Medulla oblongata (tissue), 1 donor: ENCODE measurements around the gene DMC1.

ENCODE experiments used
- DNase-seq: peaks from one replicate; pipeline ENCODE4 v3.0.0-alpha.2; 2015; ENCODE audit errors: extremely low spot score

DMC1 gene

DNA sequence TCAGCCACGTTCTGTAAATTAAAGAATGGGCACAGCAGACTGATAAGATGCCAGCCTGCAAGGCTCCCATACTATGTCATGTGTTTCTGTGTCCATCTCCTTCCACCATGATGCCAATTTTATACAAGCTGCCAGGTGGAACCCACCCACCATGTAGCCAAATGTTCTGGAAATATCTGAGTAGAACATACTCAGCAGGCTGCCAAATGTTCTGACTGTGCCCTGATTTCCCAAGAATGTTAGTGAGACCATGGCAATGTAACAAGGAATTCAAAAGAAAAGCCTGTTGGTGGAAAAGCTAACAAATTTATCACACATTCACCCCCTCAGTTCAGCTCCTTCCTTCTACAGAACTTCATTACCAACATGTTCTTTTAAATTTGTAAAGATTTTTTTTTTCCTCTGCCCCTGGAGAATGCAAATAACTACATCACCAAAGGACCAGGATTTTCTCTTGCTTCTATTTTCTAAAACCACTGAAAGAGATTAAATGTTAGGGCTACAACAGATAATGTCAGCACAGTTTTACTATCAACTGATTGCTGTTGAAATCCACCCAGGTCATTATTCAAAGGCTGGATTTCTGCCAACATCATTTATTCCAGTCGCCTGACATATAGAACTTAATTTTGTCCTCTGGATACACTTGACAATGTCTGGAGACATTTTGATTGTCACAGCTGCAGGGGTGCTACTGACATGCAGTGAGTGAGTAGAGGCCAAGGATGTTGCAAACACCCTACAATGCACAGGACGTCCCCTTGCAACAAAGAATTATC is 3.1 kb downstream of the DMC1 start:
- no peak for DNase-seq

GRCh38 chr22:38565441-38565840 is 4.5 kb downstream of the DMC1 start:
- DNase-seq: no peak

DNA sequence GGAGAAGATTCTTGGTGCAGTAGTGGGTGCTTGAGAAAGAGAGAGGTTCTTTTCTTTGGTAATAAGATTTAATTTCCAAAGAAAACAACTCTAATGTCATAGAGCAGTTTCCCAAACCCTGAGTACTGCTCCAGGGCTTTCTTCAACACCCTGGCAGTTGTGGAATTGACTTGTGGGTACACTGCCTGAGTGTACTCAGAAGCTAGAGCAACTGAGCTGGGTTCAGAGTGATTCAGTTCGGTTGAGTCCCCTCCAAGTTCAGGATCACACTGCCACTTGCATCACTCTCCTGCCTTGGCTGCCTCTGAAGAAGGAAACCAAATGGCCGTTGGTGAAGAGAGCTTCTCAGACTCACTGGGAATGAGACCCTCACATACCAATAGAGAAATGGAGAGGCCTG is 5.3 kb downstream of the DMC1 start:
- DNase-seq: no peak

GRCh38 chr22:38554281-38554680 is 15.7 kb downstream of the DMC1 start:
- DNase-seq: no peak

DNA sequence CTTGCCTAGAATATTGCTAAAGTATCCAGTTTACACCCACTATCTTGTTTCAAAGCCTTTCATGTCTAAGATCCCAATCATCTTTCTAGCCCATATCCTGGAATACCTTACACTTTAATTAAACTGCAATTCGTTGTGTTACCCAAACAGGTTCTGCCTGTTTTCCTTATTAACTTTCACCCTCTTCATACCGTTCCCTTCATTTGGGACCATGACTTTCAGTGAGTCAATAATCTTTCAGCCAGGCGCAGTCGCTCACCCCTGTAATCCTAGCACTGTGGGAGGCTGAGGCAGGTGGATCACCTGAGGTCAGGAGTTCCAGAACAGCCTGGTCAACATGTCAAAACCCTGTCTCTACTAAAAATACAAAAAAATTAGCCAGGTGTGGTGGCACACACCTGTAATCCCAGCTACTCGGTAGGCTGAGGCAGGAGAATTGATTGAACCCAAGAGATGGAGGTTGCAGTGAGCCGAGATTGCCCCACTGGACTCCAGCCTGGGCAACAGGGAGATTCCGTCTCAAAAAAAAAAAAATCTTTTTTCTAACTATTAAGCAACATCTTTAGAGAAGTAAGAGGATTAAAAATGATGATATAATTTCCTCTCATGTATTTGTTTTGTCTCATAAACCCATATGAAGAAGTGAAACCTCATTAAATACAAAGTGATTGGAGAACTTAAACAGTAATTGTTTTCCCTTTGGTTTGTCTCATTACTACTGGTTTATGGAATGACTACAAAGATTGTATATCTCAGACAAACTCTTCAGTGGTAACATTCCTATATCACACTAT is 20.7 kb downstream of the DMC1 start:
- no peak for DNase-seq

- no peak for DNase-seq
Measured at GRCh38 chr22:38540701-38541100, 29.3 kb downstream of the DMC1 start.

- no peak for DNase-seq
Measured at GRCh38 chr22:38531251-38531938, 38.6 kb downstream of the DMC1 start.

- DNase-seq: no peak
Measured at GRCh38 chr22:38524429-38524828, 45.6 kb downstream of the DMC1 start.

DNA sequence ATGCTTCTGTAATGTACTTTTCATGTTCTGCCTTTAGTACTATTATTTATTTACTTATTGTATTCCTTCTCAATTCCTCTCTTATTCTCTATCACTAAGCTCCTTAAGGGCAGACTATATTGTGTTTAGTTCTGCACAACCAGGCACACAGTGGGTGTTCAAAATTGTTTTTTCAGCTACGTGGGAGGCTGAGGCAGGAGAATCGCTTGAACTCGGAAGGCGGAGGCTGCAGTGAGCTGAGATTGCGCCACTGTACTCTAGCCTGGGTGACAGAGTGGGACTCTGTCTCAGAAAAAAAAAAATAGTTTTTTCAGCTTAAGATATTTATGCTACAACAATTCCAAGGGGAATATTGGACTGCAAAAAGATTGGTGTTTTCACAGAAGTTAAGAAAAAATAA is 46.5 kb downstream of the DMC1 start:
- DNase-seq: no peak

DNA sequence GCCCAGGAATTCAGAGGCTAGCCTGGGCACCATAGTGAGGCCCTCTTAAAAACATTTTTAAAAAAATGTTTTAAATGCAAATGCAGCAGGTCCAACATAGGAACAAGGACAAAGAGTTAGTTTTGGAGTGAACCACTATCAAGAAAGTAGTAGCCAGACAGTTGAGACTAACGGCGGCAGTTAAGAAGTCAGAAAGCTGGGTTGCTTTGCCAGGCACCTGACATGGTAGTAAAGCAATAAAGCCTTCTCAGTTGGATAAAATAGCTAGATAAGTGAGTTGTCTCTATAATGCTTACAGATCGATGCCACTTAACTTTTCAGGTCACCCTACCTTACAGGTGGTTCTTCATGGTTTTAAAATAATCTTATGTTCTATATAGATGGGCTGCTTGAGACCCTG is 47.0 kb downstream of the DMC1 start:
- DNase-seq: no peak

DNA sequence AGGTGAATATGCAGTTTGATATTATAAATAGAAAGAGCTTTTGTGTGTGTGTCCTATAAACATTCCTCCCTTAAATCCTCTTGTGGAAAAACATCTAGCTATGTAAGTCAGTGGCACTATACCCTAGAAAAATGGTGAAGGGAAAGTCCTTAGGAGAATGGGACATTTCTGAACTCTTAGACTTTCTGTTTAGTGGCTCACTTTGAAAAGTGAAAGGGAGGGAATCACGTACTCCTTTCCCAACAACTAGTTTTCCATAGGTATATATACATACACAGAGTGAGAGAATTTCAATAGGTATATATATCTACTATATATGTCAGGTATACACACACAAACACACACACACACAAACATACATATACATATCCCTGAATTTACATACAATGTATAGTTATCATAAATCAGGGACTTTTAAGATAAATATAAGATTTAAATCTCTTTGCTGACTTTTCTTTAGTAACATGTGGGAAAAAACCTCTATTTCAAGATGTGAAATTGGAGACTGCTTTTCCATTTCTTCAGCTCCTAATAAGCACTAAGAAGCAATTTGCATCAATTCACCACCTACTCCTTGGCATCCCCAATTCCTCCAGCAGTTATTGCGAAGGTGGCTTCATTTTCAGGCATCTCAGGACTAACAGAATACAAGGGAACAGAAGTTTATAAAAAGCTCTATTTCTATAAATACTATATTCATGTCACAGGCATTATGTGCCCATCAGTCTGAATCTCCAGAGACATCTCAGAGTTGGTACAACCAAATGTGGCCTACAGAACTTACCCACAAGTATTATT is 50.3 kb downstream of the DMC1 start:
- DNase-seq: no peak

DNA sequence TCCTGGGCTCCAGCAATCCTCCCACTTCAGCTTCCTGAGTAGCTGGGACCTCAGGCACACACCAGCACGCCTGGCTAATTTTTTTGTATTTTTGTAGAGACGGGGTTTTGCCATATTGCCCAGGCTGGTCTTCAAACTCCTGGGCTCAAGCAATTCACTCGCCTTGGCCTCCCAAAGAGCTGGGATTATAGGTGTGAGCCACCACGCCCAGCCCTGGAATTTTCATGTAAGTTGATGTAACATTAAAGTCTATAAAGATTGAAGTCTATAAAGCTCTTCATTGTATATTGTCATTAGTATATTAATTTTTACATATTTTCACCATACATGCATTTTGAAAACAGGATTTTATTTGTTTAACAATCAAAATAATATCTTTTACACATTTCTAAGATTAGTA is 51.4 kb downstream of the DMC1 start:
- no peak for DNase-seq

GRCh38 chr22:38513063-38513462 is 56.9 kb downstream of the DMC1 start:
- DNase-seq: no peak

- no peak for DNase-seq
Measured at GRCh38 chr22:38510416-38510970, 59.5 kb downstream of the DMC1 start.

DNA sequence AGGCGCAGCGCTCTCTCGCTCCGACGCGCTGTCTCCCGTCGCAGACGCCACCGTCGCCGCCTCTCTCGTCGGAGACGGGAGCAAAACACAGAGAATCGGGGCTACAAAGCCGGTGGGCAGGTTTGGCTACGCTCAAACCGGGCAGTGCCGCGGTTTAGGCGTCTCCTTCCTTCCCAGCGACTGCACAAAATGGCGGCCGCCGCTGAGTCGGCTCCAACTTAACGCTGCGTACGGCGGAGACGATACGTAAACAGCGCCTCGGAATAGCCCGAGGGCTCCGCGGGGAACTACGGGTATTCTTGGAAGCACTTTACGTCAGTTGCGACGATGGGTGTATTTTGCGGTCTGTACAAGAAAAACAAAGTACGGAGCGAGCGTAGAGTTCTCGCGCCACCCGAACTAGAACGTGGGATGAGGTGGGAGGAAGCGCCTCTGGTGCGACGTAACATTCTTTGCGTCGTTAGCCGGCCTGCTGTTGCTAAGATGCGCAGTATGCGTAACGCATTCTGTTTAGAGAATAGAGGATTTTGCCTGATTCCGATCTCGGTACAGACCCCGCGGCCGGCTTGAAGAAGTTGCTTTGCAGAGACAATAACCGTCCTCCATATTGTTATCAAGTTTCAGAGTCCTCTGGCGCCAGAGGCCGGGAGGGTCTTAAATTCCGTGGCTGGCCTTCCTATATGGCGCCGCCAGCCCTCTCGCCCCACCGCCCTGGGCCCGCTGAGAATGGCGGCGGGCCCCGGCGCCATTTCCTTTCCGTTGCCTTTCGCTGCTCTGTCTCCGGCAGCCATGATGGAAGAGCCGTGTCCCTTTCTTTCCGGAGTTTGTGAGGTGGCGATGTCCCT is 63.6 kb downstream of the DMC1 start, which contains the start of gene DDX17:
DDX17 (minus strand) TSS at position 194 of the 845 bp plus-strand sequence.
- DNase-seq: peak; percentile 99

- DNase-seq: peak; percentile 84
Measured at GRCh38 chr22:38505541-38506117, 64.4 kb downstream of the DMC1 start.

- DNase-seq: no peak
Measured at GRCh38 chr22:38504731-38505540, 65.0 kb downstream of the DMC1 start.

DNA sequence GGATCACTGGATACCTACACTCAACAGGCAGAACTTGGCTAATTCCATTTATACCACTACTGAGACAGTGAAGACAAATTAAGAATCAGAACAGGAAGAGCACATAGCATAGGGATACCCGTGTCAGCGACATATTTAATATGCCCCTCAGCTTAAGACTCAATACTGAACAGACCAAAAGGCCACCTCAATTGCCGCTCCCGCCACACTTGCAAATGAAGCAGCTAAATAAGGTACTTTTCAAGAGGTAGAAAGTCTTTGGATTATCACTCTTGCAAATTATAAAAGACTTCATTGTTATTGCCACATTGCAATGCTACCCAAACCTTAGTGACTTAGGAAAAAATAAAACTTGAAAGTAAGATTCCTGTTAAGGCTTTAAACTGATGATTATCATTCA is 67.0 kb downstream of the DMC1 start:
- DNase-seq: no peak
